Activated CD8-positive, alpha-beta T cell treated with anti-CD3 and anti-CD28 coated beads for 36 hours (primary cell): Measurements from ENCODE around the gene SPINT1. TPM values are rescaled to one million over a fixed set of nuclear protein-coding genes. Genes with fewer than 3 reads are reported as not detected.
A peak's percentile ranks its signal among the peaks of the same experiment; 100 is the strongest.

Experiments
- ATAC-seq: fragments of 200-7000 bp; cut with Tn5 transposase; one replicate; pipeline ENCODE4 v1.10.0; 2021; ENCODE audit warnings: mild to moderate bottlenecking, moderate library complexity
- CTCF ChIA-PET: fragments of 350-600 bp; sonication (Branson Sonifier 250); formaldehyde crosslinking; loops from one replicate; lab custom pipeline; 2021; ENCODE audit warnings: antibody characterized with exemption; lab: Charles Lee
- POLR2A ChIA-PET: fragments of 350-600 bp; sonication (Branson Sonifier 250); formaldehyde crosslinking; loops from one replicate; lab custom pipeline; 2021; ENCODE audit warnings: antibody characterized with exemption; lab: Charles Lee
- DNase-seq: peaks from one replicate; pipeline ENCODE4 v3.0.0-alpha.2; 2020
- H3K27ac Mint-ChIP-seq: one replicate; pipeline ENCODE4 v1.8.0; 2021; ENCODE audit warnings: mild to moderate bottlenecking, mixed read lengths
- H3K27me3 Mint-ChIP-seq: one replicate; pipeline ENCODE4 v1.8.0; 2021; ENCODE audit warnings: mixed read lengths
- H3K36me3 Mint-ChIP-seq: one replicate; pipeline ENCODE4 v1.8.0; 2021; ENCODE audit warnings: low read depth, mixed read lengths
- H3K4me1 Mint-ChIP-seq: one replicate; pipeline ENCODE4 v1.8.0; 2021; ENCODE audit warnings: low read depth, mixed read lengths
- H3K4me3 Mint-ChIP-seq: one replicate; pipeline ENCODE4 v1.8.0; 2021; ENCODE audit warnings: mild to moderate bottlenecking, moderate library complexity, mixed read lengths
- H3K9me3 Mint-ChIP-seq: one replicate; pipeline ENCODE4 v1.8.0; 2021; ENCODE audit warnings: mixed read lengths
- CTCF ChIP-seq: fragments of 200-600 bp; IDR thresholded peaks from one replicate; pipeline ENCODE4 v1.8.0; 2022; ENCODE audit warnings: antibody characterized with exemption, mild to moderate bottlenecking
- intact Hi-C: fragments of 100-400 bp; cut with micrococcal nuclease; formaldehyde crosslinking; loops from one replicate; pipeline ENCODE4 v1.10.0; 2022
- total RNA-seq, 2 experiments: library from RNA; stranded (reverse); gene quantifications; one replicate each; pipeline ENCODE4 v1.2.3, GENCODE V29; 2021

Gene SPINT1
- total RNA-seq, 2 experiments from 2014 or later, result 6.3 to 6.5 TPM

GRCh38 chr15:40906091-40906990, 62.5 kb downstream of the SPINT1 start:
- H3K4me3 Mint-ChIP-seq, result peak overlapping the region; percentile 74
- DNase-seq (peak; percentile 89), ATAC-seq (peak; percentile 79)
- H3K4me1 Mint-ChIP-seq, result peaks cover 23% of the 10 kb centered on the region
- ChIA-PET CTCF (interaction anchor here (0.6 to 9.4 kb wide), 34 partner anchors 10 to 340 kb away, joined by 3 to 133 read pairs (median 4); partner anchors contain the start of genes CHAC1, DLL4, DNAJC17 and RHOV), POLR2A (interaction anchor here (0.8 to 2.9 kb wide), 8 partner anchors 12 to 279 kb away, joined by 3 to 11 read pairs (median 3); partner anchors contain the start of gene VPS18)
- peaks cover 9% of the 10 kb centered on the region for H3K36me3 Mint-ChIP-seq
- peak; percentile 91 for TF ChIP-seq CTCF
- no peaks in the 10 kb centered on the region for H3K9me3 Mint-ChIP-seq
- H3K27me3 Mint-ChIP-seq, result no peaks in the 10 kb centered on the region
- peak overlapping the region; percentile 85 for H3K27ac Mint-ChIP-seq
- intact Hi-C loops, result loop anchor here (10.0 kb wide), 2 partner anchors 48 to 118 kb away; partner anchors contain the start of gene CHAC1

GRCh38 chr15:40906991-40907802, 63.3 kb downstream of the SPINT1 start:
- peak overlapping the region; percentile 85 for H3K27ac Mint-ChIP-seq
- no peaks in the 10 kb centered on the region for H3K9me3 Mint-ChIP-seq
- no peak for TF ChIP-seq CTCF
- peak overlapping the region; percentile 74 for H3K4me3 Mint-ChIP-seq
- intact Hi-C loops, result loop anchor here (10.0 kb wide), 2 partner anchors 48 to 118 kb away; partner anchors contain the start of gene CHAC1
- peaks cover 9% of the 10 kb centered on the region for H3K36me3 Mint-ChIP-seq
- POLR2A ChIA-PET, result interaction anchor here (0.9 to 2.9 kb wide), 12 partner anchors 8 to 426 kb away, joined by 3 to 11 read pairs (median 3); partner anchors contain the start of gene VPS18
- peak; percentile 77 for DNase-seq
- no peaks in the 10 kb centered on the region for H3K27me3 Mint-ChIP-seq
- ATAC-seq, result peak; percentile 48
- CTCF ChIA-PET, result interaction anchor here (0.6 to 9.4 kb wide), 20 partner anchors 9 to 291 kb away, joined by 3 to 133 read pairs (median 4); partner anchors contain the start of genes CHAC1, DLL4, DNAJC17 and RHOV
- H3K4me1 Mint-ChIP-seq, result peaks cover 23% of the 10 kb centered on the region

Other genes starting within 250 kb of the SPINT1 start
- gene KNL1, start 249.8 kb upstream of the SPINT1 start, total RNA-seq, result 10 to 100 TPM; 20.9 to 22.8 TPM
- 10 to 100 TPM; 66.5 to 77.0 TPM for gene RAD51, start 148.9 kb upstream of the SPINT1 start, total RNA-seq
- 10 to 100 TPM; 20.8 to 21.6 TPM for gene RMDN3, start 88.8 kb upstream of the SPINT1 start, total RNA-seq
- gene GCHFR, start 80.0 kb upstream of the SPINT1 start, total RNA-seq, result 10 to 100 TPM; 44.8 to 46.6 TPM
- under 1 TPM; 0.61 to 0.63 TPM for gene C15orf62, start 74.1 kb upstream of the SPINT1 start, total RNA-seq
- gene ZFYVE19, start 37.0 kb upstream of the SPINT1 start, total RNA-seq, result 10 to 100 TPM; 20.1 to 22.7 TPM
- gene DNAJC17, start 36.6 kb upstream of the SPINT1 start, total RNA-seq, result 10 to 100 TPM; 35.8 to 35.9 TPM
- gene PPP1R14D, start 15.3 kb upstream of the SPINT1 start, total RNA-seq, result not detected
- under 1 TPM; 0.40 to 0.41 TPM for gene RHOV, start 30.2 kb downstream of the SPINT1 start, total RNA-seq
- 1 to 10 TPM; 6.1 TPM for gene VPS18, start 50.4 kb downstream of the SPINT1 start, total RNA-seq
- gene DLL4, start 85.3 kb downstream of the SPINT1 start, total RNA-seq, result not detected
- 10 to 100 TPM; 21.9 to 22.6 TPM for gene CHAC1, start 109.4 kb downstream of the SPINT1 start, total RNA-seq